Testis (tissue), 2 donors: ENCODE results near the gene ZBTB9.

Experiments
- POLR2A ChIP-seq: fragments of 450-650 bp; IDR thresholded peaks from one replicate; pipeline ENCODE4 v1.6.1; 2017; ENCODE audit warnings: antibody characterized with exemption, mild to moderate bottlenecking, moderate library complexity
- TF ChIP-seq, protein P1 (sequence below), 3 experiments: fragments of 450-650 bp in 2 of 3; fragments of 200-600 bp in 1 of 3; sonication (generic) in 1 of 3; IDR thresholded peaks; one replicate each; pipeline ENCODE4 v1.5.1; 2016 to 2019; ENCODE audit warnings: antibody characterized with exemption in 3 of 3, mild to moderate bottlenecking in 2 of 3, moderate library complexity in 1 of 3

DNA sequence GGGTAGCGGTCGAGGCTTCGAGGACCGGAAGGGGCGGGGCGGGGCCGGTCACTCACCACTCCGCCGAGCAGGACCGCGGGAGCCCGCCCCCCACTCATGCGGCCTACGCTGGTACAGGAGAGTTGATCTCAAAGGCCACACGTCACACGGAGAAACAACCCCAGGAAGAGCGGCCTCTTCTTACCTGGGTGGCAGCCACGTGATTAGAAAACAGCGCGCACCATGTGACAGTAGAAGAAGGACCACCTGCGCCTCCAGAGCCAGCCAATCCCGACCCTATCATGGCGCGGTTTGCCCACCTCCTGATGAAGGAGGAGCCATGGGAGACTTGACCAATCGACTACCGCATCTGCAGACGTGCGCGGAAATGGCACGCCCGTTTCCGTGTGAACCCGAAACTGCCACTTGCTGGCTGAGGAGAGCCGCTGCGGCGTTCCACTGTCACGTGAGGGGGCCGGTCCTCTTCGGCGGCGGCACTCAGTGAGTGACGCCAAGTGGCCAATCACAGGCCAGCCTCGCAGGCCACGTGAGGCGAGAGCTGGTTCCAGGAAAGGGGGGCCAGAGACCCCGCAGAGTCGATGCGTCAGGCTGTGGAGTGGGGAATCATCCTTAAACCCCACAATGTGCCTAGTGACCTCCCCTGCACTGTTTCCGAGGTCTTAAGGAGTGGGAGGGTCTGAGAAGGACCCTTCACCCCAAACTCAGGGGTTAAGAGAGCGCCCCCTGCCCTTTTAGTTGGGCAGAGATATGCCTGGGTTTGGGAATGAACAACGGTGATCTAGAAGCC is 36.3 kb upstream of the ZBTB9 start, which contains the start of gene CUTA:
- TF ChIP-seq, protein P1, sequence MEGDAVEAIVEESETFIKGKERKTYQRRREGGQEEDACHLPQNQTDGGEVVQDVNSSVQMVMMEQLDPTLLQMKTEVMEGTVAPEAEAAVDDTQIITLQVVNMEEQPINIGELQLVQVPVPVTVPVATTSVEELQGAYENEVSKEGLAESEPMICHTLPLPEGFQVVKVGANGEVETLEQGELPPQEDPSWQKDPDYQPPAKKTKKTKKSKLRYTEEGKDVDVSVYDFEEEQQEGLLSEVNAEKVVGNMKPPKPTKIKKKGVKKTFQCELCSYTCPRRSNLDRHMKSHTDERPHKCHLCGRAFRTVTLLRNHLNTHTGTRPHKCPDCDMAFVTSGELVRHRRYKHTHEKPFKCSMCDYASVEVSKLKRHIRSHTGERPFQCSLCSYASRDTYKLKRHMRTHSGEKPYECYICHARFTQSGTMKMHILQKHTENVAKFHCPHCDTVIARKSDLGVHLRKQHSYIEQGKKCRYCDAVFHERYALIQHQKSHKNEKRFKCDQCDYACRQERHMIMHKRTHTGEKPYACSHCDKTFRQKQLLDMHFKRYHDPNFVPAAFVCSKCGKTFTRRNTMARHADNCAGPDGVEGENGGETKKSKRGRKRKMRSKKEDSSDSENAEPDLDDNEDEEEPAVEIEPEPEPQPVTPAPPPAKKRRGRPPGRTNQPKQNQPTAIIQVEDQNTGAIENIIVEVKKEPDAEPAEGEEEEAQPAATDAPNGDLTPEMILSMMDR (IDR thresholded peaks at IDR 0.05), result peak; percentile 34 to 70 (median 59)
- TF ChIP-seq POLR2A, result peak; percentile 74
